Testis (tissue), 3 donors: Measurements from ENCODE around the gene WHRN. TPM values are rescaled to one million over a fixed set of nuclear protein-coding genes. Genes with fewer than 3 reads are reported as not detected.

ENCODE experiments used
- DNase-seq: peaks from one replicate; pipeline ENCODE4 v3.0.0-alpha.2; 2019
- H3K27ac ChIP-seq, 2 donors: fragments of 200-600 bp; sonication (generic); one replicate each; pipeline ENCODE4 v1.5.1; 2019
- H3K27me3 ChIP-seq: fragments of 200-600 bp; sonication (generic); one replicate; pipeline ENCODE4 v1.5.1; 2019
- H3K36me3 ChIP-seq: fragments of 200-600 bp; sonication (generic); one replicate; pipeline ENCODE4 v1.5.1; 2017; ENCODE audit warnings: low read depth; ENCODE audit errors: missing control alignments
- H3K4me1 ChIP-seq: fragments of 200-600 bp; sonication (generic); one replicate; pipeline ENCODE4 v1.5.1; 2019
- H3K4me3 ChIP-seq, 2 donors: fragments of 200-600 bp; sonication (generic); one replicate each; pipeline ENCODE4 v1.5.1; 2017 to 2019
- H3K9me3 ChIP-seq: fragments of 200-600 bp; sonication (generic); one replicate; pipeline ENCODE4 v1.5.1; 2017
- CTCF ChIP-seq, 3 experiments: fragments of 450-650 bp in 2 of 3; fragments of 200-600 bp in 1 of 3; sonication (generic) in 1 of 3; IDR thresholded peaks; one replicate each; pipeline ENCODE4 v1.5.1; 2016 to 2019; ENCODE audit warnings: antibody characterized with exemption in 3 of 3, mild to moderate bottlenecking in 2 of 3, moderate library complexity in 1 of 3
- POLR2A ChIP-seq: fragments of 450-650 bp; IDR thresholded peaks from one replicate; pipeline ENCODE4 v1.6.1; 2017; ENCODE audit warnings: antibody characterized with exemption, mild to moderate bottlenecking, moderate library complexity
- WGBS, 2 donors: methylation state at CpG; one replicate each; pipeline ENCODE4 v1.1.5; 2018; 5-methylcytosine and 5-hydroxymethylcytosine counted together
- intact Hi-C: fragments of 100-400 bp; cut with DNase I; formaldehyde crosslinking; loops from one replicate; pipeline ENCODE4 v1.15.1; 2023; ENCODE audit warnings: low total_unique reads
- polyA plus RNA-seq: library from polyadenylated mRNA; stranded (reverse); fragments of 350-450 nt; fragmentation: Illumina TruSeq; extraction: RNeasy Lipid Tissue Mini Kit (QIAGEN cat#74804); gene quantifications from one replicate; pipeline ENCODE4 v1.2.3, GENCODE V29; 2014; ENCODE audit warnings: low read depth, low replicate concordance; ENCODE audit not compliant: insufficient read depth
- total RNA-seq, 2 donors: library from RNA; depleted of rRNA; stranded (reverse); fragments of >200 nt; gene quantifications; one replicate each; pipeline ENCODE4 v1.2.3, GENCODE V29; 2016

The WHRN gene
- total and polyA plus RNA-seq, 3 donors from 2014 or later: 70.3 to 208 (median 181) TPM

GRCh38 chr9:114409103-114409780 lies 96.0 kb downstream of the WHRN start:
- H3K36me3 ChIP-seq: no peaks in the 10 kb centered on the region
- no peak for DNase-seq
- H3K4me3 ChIP-seq: no peak overlapping the region
- intact Hi-C loops: no loop called here
- H3K27me3 ChIP-seq: no peaks in the 10 kb centered on the region
- 80 to 83% methylated on average over 10 to 11 of the region's 11 CpGs for WGBS, 2 donors
- no peaks in the 10 kb centered on the region for H3K9me3 ChIP-seq
- peaks cover 21% of the 10 kb centered on the region for H3K4me1 ChIP-seq
- no peak overlapping the region for H3K27ac ChIP-seq
- TF ChIP-seq CTCF (IDR thresholded peaks at IDR 0.05): no peak
- no peak for TF ChIP-seq POLR2A

- Histone ChIP-seq H3K4me1 (peaks cover 15% of the 10 kb centered on the region), H3K4me3 (no peak overlapping the region), H3K9me3 (no peaks in the 10 kb centered on the region), H3K27me3 (no peaks in the 10 kb centered on the region), H3K27ac (no peak overlapping the region), H3K36me3 (no peaks in the 10 kb centered on the region)
- intact Hi-C loops: no loop called here
- WGBS, 2 donors: 82 to 88% methylated on average over 7 of the region's 7 CpGs
- no peak for DNase-seq
- TF ChIP-seq CTCF (IDR thresholded peaks at IDR 0.05): no peak
These were observed 96.6 kb downstream of the WHRN start for GRCh38 chr9:114408645-114409044.

- Histone ChIP-seq H3K27me3 (no peaks in the 10 kb centered on the region), H3K27ac (no peak overlapping the region), H3K4me3 (no peak overlapping the region), H3K9me3 (no peaks in the 10 kb centered on the region), H3K36me3 (no peaks in the 10 kb centered on the region), H3K4me1 (peaks cover 11% of the 10 kb centered on the region)
- 78 to 79% methylated on average over 5 of the region's 5 CpGs for WGBS, 2 donors
- intact Hi-C loops: no loop called here
- TF ChIP-seq POLR2A: no peak
- no peak for TF ChIP-seq CTCF (IDR thresholded peaks at IDR 0.05)
- DNase-seq: no peak
These were observed 97.4 kb downstream of the WHRN start for GRCh38 chr9:114407889-114408288.

- 89 to 90% methylated on average over 12 to 13 of the region's 13 CpGs for WGBS, 2 donors
- no peaks in the 10 kb centered on the region for H3K36me3 ChIP-seq
- DNase-seq: no peak
- H3K9me3 ChIP-seq: no peaks in the 10 kb centered on the region
- H3K27ac ChIP-seq: no peak overlapping the region
- TF ChIP-seq CTCF (IDR thresholded peaks at IDR 0.05) (no peak), POLR2A (no peak)
- no peaks in the 10 kb centered on the region for H3K4me1 ChIP-seq
- no peak overlapping the region for H3K4me3 ChIP-seq
- intact Hi-C loops: no loop called here
- H3K27me3 ChIP-seq: no peaks in the 10 kb centered on the region
These were observed 98.8 kb downstream of the WHRN start for GRCh38 chr9:114406441-114406840.
